ENCODE results near the gene STK10.

STK10 gene

DNA sequence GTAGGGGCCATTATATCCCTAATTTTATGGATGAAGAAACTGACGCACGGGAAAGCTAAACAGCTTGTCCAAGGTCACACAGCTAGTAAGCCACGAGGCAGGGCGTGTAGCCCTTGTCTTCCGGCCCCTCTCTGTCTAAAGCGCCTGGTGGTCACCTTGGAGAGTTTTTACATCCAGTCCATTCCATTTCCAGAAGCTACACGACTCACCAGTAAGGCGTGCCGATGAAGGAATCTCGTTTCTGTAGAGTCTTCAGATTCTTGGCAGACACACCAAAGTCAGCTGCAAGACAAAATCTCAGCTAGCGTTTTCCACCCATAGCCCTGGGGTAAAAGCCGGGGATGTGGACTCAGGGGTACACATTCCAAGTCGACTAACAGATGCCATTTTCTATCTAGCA is 80.5 kb downstream of the STK10 start:
- no peaks in the 10 kb centered on the region for H3K36me3 ChIP-seq (ENCODE audit: control insufficient read depth in 2 of 2, insufficient read depth in 2 of 2, low read length in 2 of 2)
- H3K27ac ChIP-seq (ENCODE audit: low read length), result peak overlapping the region; percentile 11
- H3K9me3 ChIP-seq (ENCODE audit: control insufficient read depth in 2 of 2, low read length in 2 of 2), result no peaks in the 10 kb centered on the region
- peaks cover 42% of the 10 kb centered on the region for H3K4me1 ChIP-seq (ENCODE audit: control insufficient read depth, insufficient read depth, low read length)
- no peaks in the 10 kb centered on the region for H3K27me3 ChIP-seq (ENCODE audit: control insufficient read depth in 1 of 2, insufficient read depth in 2 of 2, low read length in 2 of 2)
- peak overlapping the region in 1 of 2 donors; percentile 29 for H3K9ac ChIP-seq (ENCODE audit: low read length in 2 of 2)
- H3K4me3 ChIP-seq (ENCODE audit: low read length in 2 of 2), result peak overlapping the region; percentile 37 to 71

DNA sequence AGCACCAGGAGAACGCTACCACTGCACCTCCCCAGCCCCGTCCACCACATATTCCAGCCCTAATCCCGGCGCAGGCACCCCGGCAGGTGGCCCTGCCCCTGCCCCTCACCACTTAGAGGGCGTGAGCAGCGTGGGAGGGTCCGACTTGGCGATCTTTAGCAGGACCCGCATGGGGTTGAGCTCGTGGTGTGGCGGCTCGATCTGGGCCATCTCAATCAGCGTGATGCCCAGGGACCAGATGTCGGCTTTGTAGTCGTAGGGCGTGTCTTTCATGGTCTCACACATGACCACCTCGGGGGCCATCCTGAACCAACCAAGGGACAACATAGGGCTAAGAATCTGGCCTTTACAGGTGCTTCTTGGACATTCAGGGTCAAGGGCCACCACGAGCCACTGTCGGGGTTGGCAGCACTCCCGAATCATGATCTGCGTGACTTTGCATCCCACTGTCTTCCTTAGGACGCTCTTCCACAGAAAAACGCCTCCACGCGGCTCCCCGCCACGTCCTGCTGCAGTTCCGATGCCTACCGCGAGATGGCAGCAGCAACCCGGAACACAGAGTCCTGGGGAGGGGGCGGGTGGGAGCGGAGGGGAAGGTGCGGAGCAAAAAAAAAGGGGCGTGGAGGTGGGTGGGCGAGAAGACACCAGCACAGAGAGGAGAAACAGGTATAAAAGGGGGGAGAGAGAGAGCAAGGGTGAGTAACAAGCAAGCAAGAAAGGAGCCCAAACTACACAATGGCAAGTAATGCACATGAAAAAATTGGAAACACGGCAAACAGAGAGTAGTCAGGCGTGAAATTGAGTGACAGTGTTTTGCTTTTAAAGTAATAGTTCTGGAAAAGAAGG is 81.3 kb downstream of the STK10 start:
- Histone ChIP-seq H3K27me3 (ENCODE audit: control insufficient read depth in 1 of 2, insufficient read depth in 2 of 2, low read length in 2 of 2) (no peaks in the 10 kb centered on the region), H3K4me1 (ENCODE audit: control insufficient read depth, insufficient read depth, low read length) (peaks cover 46% of the 10 kb centered on the region), H3K9me3 (ENCODE audit: control insufficient read depth in 2 of 2, low read length in 2 of 2) (no peaks in the 10 kb centered on the region), H3K4me3 (ENCODE audit: low read length in 2 of 2) (peak overlapping the region; percentile 37 to 71), H3K9ac (ENCODE audit: low read length in 2 of 2) (no peak overlapping the region), H3K36me3 (ENCODE audit: control insufficient read depth in 2 of 2, insufficient read depth in 2 of 2, low read length in 2 of 2) (no peaks in the 10 kb centered on the region), H3K27ac (ENCODE audit: low read length) (no peak overlapping the region)

DNA sequence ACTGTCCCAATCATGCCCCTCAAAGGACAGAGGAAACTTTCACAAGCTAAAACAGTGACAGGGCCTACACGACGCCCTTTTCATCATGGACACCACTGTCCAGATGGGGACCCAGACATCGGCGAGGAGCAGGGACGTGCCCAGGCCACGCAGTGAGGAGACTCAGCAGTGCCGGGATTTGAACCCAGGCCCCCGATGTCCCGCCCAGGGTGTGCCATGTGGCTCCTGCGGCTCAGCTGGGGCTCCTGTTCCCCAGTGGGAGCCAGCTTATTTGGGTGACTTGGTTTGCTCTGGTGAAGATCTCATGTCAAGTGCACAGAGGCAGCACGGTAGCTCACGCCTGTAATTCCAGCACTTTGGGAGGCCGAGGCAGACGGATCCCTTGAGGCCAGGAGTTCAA is 82.2 kb downstream of the STK10 start:
- H3K27ac ChIP-seq (ENCODE audit: low read length), result no peak overlapping the region
- H3K9ac ChIP-seq (ENCODE audit: low read length in 2 of 2), result no peak overlapping the region
- no peak overlapping the region for H3K4me3 ChIP-seq (ENCODE audit: low read length in 2 of 2)
- no peaks in the 10 kb centered on the region for H3K9me3 ChIP-seq (ENCODE audit: control insufficient read depth in 2 of 2, low read length in 2 of 2)
- no peaks in the 10 kb centered on the region for H3K36me3 ChIP-seq (ENCODE audit: control insufficient read depth in 2 of 2, insufficient read depth in 2 of 2, low read length in 2 of 2)
- H3K4me1 ChIP-seq (ENCODE audit: control insufficient read depth, insufficient read depth, low read length), result peaks cover 37% of the 10 kb centered on the region
- H3K27me3 ChIP-seq (ENCODE audit: control insufficient read depth in 1 of 2, insufficient read depth in 2 of 2, low read length in 2 of 2), result no peaks in the 10 kb centered on the region

DNA sequence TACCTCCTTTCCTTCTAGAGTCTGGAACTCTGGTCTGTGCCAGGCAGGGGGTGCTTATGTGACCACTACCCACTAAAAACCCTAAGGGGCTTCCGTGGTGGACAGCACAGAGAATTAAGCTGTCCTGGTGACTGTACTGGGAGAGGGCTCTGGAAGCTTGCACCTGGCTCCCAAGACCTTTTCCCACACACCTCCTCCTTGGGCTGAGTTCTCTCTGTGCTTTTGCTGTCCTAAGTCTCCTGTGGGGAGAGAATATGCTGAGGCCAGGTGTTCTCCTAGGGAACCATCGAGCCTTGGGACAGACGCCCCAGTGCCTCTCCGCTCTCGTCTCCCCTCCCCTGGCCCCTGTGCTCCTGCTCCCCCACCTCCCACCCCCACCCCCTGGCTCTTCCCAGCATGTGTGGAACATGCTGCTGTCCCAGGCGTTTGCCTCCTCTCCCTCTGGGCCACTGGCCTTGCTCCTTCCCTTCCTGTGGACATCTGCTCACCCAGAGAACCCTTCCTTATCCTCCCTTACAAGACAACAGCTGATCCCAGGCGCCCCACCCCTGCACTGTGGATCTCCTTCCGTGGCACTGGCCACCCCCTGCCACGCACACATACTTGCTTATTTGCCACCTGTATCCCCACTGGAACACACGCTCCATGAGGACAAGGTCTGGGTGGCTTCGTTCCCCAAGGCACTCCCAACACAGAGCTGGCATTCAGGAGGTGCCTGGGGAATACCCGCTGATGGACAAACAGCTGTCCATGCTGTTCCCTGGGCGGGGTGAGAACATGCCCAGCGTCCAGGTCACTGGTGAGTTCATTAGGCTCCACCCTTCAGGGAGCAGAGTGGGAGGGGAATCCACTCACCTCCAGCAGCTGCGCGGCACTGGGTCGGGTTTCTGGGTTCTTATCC is 83.0 kb downstream of the STK10 start:
- H3K4me3 ChIP-seq (ENCODE audit: low read length in 2 of 2), result no peak overlapping the region
- peaks cover 30% of the 10 kb centered on the region for H3K4me1 ChIP-seq (ENCODE audit: control insufficient read depth, insufficient read depth, low read length)
- no peak overlapping the region for H3K9ac ChIP-seq (ENCODE audit: low read length in 2 of 2)
- no peaks in the 10 kb centered on the region for H3K27me3 ChIP-seq (ENCODE audit: control insufficient read depth in 1 of 2, insufficient read depth in 2 of 2, low read length in 2 of 2)
- H3K9me3 ChIP-seq (ENCODE audit: control insufficient read depth in 2 of 2, low read length in 2 of 2), result no peaks in the 10 kb centered on the region
- no peaks in the 10 kb centered on the region for H3K36me3 ChIP-seq (ENCODE audit: control insufficient read depth in 2 of 2, insufficient read depth in 2 of 2, low read length in 2 of 2)
- no peak overlapping the region for H3K27ac ChIP-seq (ENCODE audit: low read length)

DNA sequence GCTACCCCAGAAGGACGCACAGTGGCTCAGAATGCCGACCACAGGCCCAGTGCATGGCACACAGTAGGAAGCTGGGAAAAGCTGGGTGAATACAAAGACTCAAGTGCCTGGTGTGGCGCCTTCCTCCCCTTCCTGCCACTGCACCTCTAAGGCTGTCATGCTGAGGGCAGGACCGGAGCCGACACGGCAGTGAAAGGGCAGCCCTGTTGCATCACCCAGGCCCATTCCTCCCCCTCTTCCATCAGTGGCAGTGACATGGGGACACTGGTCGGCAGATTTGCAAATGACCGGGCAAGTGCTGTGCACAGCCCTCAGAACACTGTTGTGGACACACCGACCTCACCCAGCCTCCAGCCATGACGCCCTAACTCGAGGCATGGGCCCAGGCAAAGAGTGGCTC is 84.0 kb downstream of the STK10 start:
- Histone ChIP-seq H3K4me1 (ENCODE audit: control insufficient read depth, insufficient read depth, low read length) (peaks cover 30% of the 10 kb centered on the region), H3K27ac (ENCODE audit: low read length) (peak overlapping the region; percentile 67), H3K27me3 (ENCODE audit: control insufficient read depth in 1 of 2, insufficient read depth in 2 of 2, low read length in 2 of 2) (no peaks in the 10 kb centered on the region), H3K9me3 (ENCODE audit: control insufficient read depth in 2 of 2, low read length in 2 of 2) (no peaks in the 10 kb centered on the region), H3K4me3 (ENCODE audit: low read length in 2 of 2) (no peak overlapping the region), H3K36me3 (ENCODE audit: control insufficient read depth in 2 of 2, insufficient read depth in 2 of 2, low read length in 2 of 2) (no peaks in the 10 kb centered on the region), H3K9ac (ENCODE audit: low read length in 2 of 2) (peak overlapping the region in 1 of 2 donors; percentile 36)

DNA sequence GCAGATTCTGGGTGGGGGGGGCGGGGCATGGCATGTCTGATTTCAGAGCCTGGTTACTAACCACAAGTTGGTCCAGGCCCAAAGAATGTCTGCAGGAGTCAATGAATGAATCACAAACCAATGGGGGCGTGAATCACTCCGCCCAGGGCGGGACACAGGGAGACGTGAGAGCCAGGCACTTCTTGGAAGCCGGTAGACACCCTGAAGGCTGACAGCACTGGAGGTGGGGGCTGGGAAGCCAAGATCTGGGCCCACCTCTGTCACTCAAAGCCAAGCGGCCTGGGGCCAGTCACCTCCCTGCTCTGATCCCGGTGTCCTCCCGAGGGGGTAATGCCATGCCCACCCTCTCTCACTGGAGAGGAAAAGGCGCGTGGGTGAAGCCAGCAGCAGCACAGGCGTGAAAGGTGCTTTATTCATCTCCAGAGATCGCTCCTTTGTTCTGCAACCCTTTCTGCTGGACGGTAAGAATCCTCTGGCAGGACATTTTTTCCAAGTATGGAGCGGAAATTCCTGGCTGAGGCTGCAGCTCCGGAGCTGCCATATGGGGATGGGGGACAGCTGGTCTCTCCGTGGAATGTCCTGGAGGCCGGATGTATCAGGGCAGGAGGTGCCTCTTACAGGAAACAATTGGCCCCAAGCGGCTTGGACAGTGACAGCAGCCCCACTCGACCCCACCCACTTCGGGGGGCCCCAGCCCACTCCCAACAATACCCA is 85.0 kb downstream of the STK10 start:
- Histone ChIP-seq H3K4me1 (ENCODE audit: control insufficient read depth, insufficient read depth, low read length) (peaks cover 32% of the 10 kb centered on the region), H3K9ac (ENCODE audit: low read length in 2 of 2) (peak overlapping the region; percentile 21 to 36), H3K9me3 (ENCODE audit: control insufficient read depth in 2 of 2, low read length in 2 of 2) (no peaks in the 10 kb centered on the region), H3K36me3 (ENCODE audit: control insufficient read depth in 2 of 2, insufficient read depth in 2 of 2, low read length in 2 of 2) (no peaks in the 10 kb centered on the region), H3K4me3 (ENCODE audit: low read length in 2 of 2) (peak overlapping the region; percentile 40 to 44), H3K27me3 (ENCODE audit: control insufficient read depth in 1 of 2, insufficient read depth in 2 of 2, low read length in 2 of 2) (no peaks in the 10 kb centered on the region), H3K27ac (ENCODE audit: low read length) (peak overlapping the region; percentile 67)

DNA sequence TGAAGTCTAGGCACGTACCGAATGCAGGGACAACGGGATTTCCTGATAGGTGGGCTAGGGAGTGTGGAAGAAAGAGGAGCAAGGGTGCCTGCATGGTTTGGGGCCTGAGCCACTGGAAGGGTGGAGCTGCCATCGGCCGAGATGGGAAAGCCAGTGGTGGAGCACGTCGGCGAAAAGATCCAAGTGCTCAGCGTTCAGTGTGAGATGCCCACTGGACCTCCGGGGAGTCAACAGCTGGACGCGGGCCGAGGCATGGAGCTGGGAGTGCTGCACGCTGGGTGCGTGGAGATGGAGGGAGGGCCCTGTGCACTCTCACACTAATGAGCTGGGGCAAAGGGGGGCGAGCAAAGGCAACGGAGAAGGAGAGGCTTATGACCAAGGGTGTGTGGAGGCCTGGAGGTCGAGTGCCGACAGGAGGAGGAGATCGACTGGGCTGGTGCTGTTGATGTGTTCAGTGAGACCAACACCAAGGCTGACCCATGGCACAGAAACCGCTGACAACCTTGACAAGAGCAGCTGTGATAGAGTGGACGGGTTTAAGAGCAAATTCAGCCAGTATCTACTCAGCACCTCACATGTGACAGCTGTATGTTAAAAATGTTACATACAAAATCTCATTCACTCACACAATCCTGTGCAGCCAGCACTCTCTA is 85.7 kb downstream of the STK10 start:
- no peak overlapping the region for H3K4me3 ChIP-seq (ENCODE audit: low read length in 2 of 2)
- peak overlapping the region; percentile 11 for H3K27ac ChIP-seq (ENCODE audit: low read length)
- H3K4me1 ChIP-seq (ENCODE audit: control insufficient read depth, insufficient read depth, low read length), result peaks cover 30% of the 10 kb centered on the region
- no peaks in the 10 kb centered on the region for H3K36me3 ChIP-seq (ENCODE audit: control insufficient read depth in 2 of 2, insufficient read depth in 2 of 2, low read length in 2 of 2)
- H3K9ac ChIP-seq (ENCODE audit: low read length in 2 of 2), result no peak overlapping the region
- no peaks in the 10 kb centered on the region for H3K27me3 ChIP-seq (ENCODE audit: control insufficient read depth in 1 of 2, insufficient read depth in 2 of 2, low read length in 2 of 2)
- H3K9me3 ChIP-seq (ENCODE audit: control insufficient read depth in 2 of 2, low read length in 2 of 2), result no peaks in the 10 kb centered on the region

DNA sequence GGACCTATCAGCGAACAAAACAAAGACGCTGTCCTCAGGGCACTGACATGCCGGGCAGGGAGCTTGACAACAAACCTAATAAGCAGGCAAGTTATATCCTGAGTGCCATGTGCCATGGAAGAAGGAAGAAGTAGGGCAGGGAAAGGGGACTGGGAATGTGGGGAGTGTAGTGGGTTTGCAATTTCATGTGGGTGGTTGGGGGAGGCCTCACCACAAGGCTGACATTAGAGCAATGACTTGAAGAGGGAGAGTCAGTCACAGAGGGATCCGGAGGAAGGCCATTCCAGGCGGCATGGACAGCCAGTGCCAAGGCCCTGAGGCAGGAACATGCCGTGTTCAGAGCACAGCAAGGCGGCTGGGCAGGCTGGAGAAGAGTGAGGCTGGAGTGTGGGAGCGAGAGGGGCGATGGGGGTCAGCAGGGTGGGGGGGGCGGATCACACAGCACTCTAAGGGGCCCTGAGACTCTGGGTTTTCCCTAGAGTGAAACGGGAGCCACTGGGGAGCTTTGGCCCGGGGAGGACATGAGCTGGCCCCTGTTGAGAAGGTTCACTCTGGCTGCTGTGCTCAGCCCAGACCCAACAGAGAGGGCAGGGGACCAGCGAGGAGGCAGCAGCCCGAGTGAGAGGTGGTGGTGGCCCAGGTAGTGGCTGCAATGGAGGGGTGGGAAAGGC is 86.3 kb downstream of the STK10 start:
- no peaks in the 10 kb centered on the region for H3K9me3 ChIP-seq (ENCODE audit: control insufficient read depth in 2 of 2, low read length in 2 of 2)
- no peak overlapping the region for H3K4me3 ChIP-seq (ENCODE audit: low read length in 2 of 2)
- H3K27ac ChIP-seq (ENCODE audit: low read length), result no peak overlapping the region
- H3K36me3 ChIP-seq (ENCODE audit: control insufficient read depth in 2 of 2, insufficient read depth in 2 of 2, low read length in 2 of 2), result no peaks in the 10 kb centered on the region
- no peak overlapping the region for H3K9ac ChIP-seq (ENCODE audit: low read length in 2 of 2)
- no peaks in the 10 kb centered on the region for H3K27me3 ChIP-seq (ENCODE audit: control insufficient read depth in 1 of 2, insufficient read depth in 2 of 2, low read length in 2 of 2)
- peaks cover 31% of the 10 kb centered on the region for H3K4me1 ChIP-seq (ENCODE audit: control insufficient read depth, insufficient read depth, low read length)

DNA sequence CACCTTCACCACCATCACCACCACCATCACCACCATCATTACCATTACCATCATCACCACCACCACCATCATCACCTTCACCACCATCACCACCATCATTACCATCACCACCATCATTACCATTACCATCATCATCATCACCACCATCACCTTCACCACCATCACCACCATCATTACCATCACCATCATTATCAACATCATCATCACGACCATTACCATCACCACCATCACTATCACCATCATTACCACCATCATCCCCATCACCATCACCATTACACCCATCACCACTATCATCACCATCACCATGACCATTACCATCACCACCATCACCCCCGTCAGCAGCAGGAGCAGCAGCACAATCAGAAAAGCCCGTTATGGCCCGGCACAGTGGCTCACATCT is 89.1 kb downstream of the STK10 start:
- no peak overlapping the region for H3K27ac ChIP-seq (ENCODE audit: low read length)
- H3K36me3 ChIP-seq (ENCODE audit: control insufficient read depth in 2 of 2, insufficient read depth in 2 of 2, low read length in 2 of 2), result no peaks in the 10 kb centered on the region
- H3K9me3 ChIP-seq (ENCODE audit: control insufficient read depth in 2 of 2, low read length in 2 of 2), result no peaks in the 10 kb centered on the region
- no peaks in the 10 kb centered on the region for H3K27me3 ChIP-seq (ENCODE audit: control insufficient read depth in 1 of 2, insufficient read depth in 2 of 2, low read length in 2 of 2)
- H3K4me3 ChIP-seq (ENCODE audit: low read length in 2 of 2), result no peak overlapping the region
- H3K9ac ChIP-seq (ENCODE audit: low read length in 2 of 2), result no peak overlapping the region
- peaks cover 30% of the 10 kb centered on the region for H3K4me1 ChIP-seq (ENCODE audit: control insufficient read depth, insufficient read depth, low read length)

DNA sequence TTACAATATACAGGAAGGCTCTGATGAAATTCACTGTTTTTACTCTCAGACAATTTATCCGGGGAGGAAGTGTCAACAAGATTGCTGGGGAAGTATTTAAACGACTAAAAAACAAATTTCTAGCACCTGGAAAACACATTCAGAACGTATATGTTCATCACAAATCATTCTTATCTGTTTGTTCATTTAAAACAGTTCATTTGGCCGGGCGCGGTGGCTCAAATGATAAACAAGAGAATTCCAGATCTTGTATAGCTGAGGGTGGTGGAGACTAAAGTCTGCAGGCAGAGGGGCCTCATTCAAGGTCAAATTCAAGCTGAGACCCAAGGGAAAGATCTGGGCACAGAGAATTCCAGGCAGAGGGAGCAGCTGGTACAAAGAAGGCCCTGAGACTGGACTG is 90.0 kb downstream of the STK10 start:
- no peaks in the 10 kb centered on the region for H3K9me3 ChIP-seq (ENCODE audit: control insufficient read depth in 2 of 2, low read length in 2 of 2)
- peak overlapping the region; percentile 18 for H3K27ac ChIP-seq (ENCODE audit: low read length)
- peaks cover 0 to 2% of the 10 kb centered on the region in 2 donors for H3K36me3 ChIP-seq (ENCODE audit: control insufficient read depth in 2 of 2, insufficient read depth in 2 of 2, low read length in 2 of 2)
- H3K9ac ChIP-seq (ENCODE audit: low read length in 2 of 2), result no peak overlapping the region
- H3K4me1 ChIP-seq (ENCODE audit: control insufficient read depth, insufficient read depth, low read length), result peaks cover 21% of the 10 kb centered on the region
- H3K27me3 ChIP-seq (ENCODE audit: control insufficient read depth in 1 of 2, insufficient read depth in 2 of 2, low read length in 2 of 2), result no peaks in the 10 kb centered on the region
- H3K4me3 ChIP-seq (ENCODE audit: low read length in 2 of 2), result no peak overlapping the region

Measured in stomach smooth muscle (tissue), 2 donors.